Stomach smooth muscle (tissue), 2 donors: ENCODE results near the gene CASP1.

Experiments
- H3K27ac ChIP-seq: one replicate; pipeline ENCODE4 v1.7.0; 2013; ENCODE audit warnings: mild to moderate bottlenecking, low read length, inconsistent platforms
- H3K27me3 ChIP-seq, 2 donors: one replicate each; pipeline ENCODE4 v1.7.0; 2013; ENCODE audit warnings: low read length in 2 of 2; ENCODE audit not compliant: insufficient read depth in 2 of 2, control insufficient read depth in 1 of 2
- H3K36me3 ChIP-seq, 2 donors: one replicate each; pipeline ENCODE4 v1.7.0; 2013; ENCODE audit warnings: low read length in 2 of 2; ENCODE audit not compliant: control insufficient read depth in 2 of 2, insufficient read depth in 2 of 2
- H3K4me1 ChIP-seq: one replicate; pipeline ENCODE4 v1.7.0; 2013; ENCODE audit warnings: low read length; ENCODE audit not compliant: control insufficient read depth, insufficient read depth
- H3K4me3 ChIP-seq, 2 donors: one replicate each; pipeline ENCODE4 v1.7.0; 2013; ENCODE audit warnings: low read length in 2 of 2
- H3K9ac ChIP-seq, 2 donors: one replicate each; pipeline ENCODE4 v1.7.0; 2013; ENCODE audit warnings: low read length in 2 of 2, mild to moderate bottlenecking in 1 of 2
- H3K9me3 ChIP-seq, 2 donors: one replicate each; pipeline ENCODE4 v1.7.0; 2013; ENCODE audit warnings: low read length in 2 of 2; ENCODE audit not compliant: control insufficient read depth in 2 of 2
- donor health status: healthy.
- donor health status: Pancreatic carcinoma.

Gene CASP1

GRCh38 chr11:105007463-105007862, 27.5 kb downstream of the CASP1 start:
- no peak overlapping the region for H3K4me3 ChIP-seq
- H3K9ac ChIP-seq: no peak overlapping the region
- H3K4me1 ChIP-seq: no peaks in the 10 kb centered on the region
- no peaks in the 10 kb centered on the region for H3K27me3 ChIP-seq
- no peaks in the 10 kb centered on the region for H3K9me3 ChIP-seq
- no peak overlapping the region for H3K27ac ChIP-seq
- no peaks in the 10 kb centered on the region for H3K36me3 ChIP-seq

GRCh38 chr11:105005451-105005845, 29.5 kb downstream of the CASP1 start:
- Histone ChIP-seq H3K27ac (no peak overlapping the region), H3K36me3 (no peaks in the 10 kb centered on the region), H3K4me3 (no peak overlapping the region), H3K9me3 (no peaks in the 10 kb centered on the region), H3K27me3 (no peaks in the 10 kb centered on the region), H3K4me1 (no peaks in the 10 kb centered on the region), H3K9ac (no peak overlapping the region)

- no peaks in the 10 kb centered on the region for H3K4me1 ChIP-seq
- no peak overlapping the region for H3K9ac ChIP-seq
- no peaks in the 10 kb centered on the region for H3K9me3 ChIP-seq
- H3K27ac ChIP-seq: no peak overlapping the region
- no peaks in the 10 kb centered on the region for H3K36me3 ChIP-seq
- H3K4me3 ChIP-seq: no peak overlapping the region
- H3K27me3 ChIP-seq: no peaks in the 10 kb centered on the region
These were observed 30.9 kb downstream of the CASP1 start for GRCh38 chr11:105004021-105004420.

GRCh38 chr11:105003151-105003550, 31.8 kb downstream of the CASP1 start:
- Histone ChIP-seq H3K4me3 (no peak overlapping the region), H3K9ac (no peak overlapping the region), H3K9me3 (no peaks in the 10 kb centered on the region), H3K27ac (no peak overlapping the region), H3K36me3 (no peaks in the 10 kb centered on the region), H3K4me1 (no peaks in the 10 kb centered on the region), H3K27me3 (no peaks in the 10 kb centered on the region)

- no peaks in the 10 kb centered on the region for H3K27me3 ChIP-seq
- no peaks in the 10 kb centered on the region for H3K36me3 ChIP-seq
- H3K9me3 ChIP-seq: no peaks in the 10 kb centered on the region
- H3K4me1 ChIP-seq: no peaks in the 10 kb centered on the region
- H3K4me3 ChIP-seq: no peak overlapping the region
- H3K27ac ChIP-seq: no peak overlapping the region
- no peak overlapping the region for H3K9ac ChIP-seq
These were observed 34.1 kb downstream of the CASP1 start for GRCh38 chr11:105000797-105001196.

- Histone ChIP-seq H3K9me3 (no peaks in the 10 kb centered on the region), H3K36me3 (no peaks in the 10 kb centered on the region), H3K4me1 (no peaks in the 10 kb centered on the region), H3K27me3 (no peaks in the 10 kb centered on the region), H3K9ac (no peak overlapping the region), H3K4me3 (no peak overlapping the region), H3K27ac (no peak overlapping the region)
These were observed 34.8 kb downstream of the CASP1 start for GRCh38 chr11:105000167-105000566.

GRCh38 chr11:104999721-105000120, 35.2 kb downstream of the CASP1 start:
- Histone ChIP-seq H3K4me3 (no peak overlapping the region), H3K27me3 (no peaks in the 10 kb centered on the region), H3K9ac (no peak overlapping the region), H3K4me1 (no peaks in the 10 kb centered on the region), H3K27ac (no peak overlapping the region), H3K9me3 (no peaks in the 10 kb centered on the region), H3K36me3 (no peaks in the 10 kb centered on the region)

- Histone ChIP-seq H3K9me3 (no peaks in the 10 kb centered on the region), H3K36me3 (no peaks in the 10 kb centered on the region), H3K27me3 (no peaks in the 10 kb centered on the region), H3K27ac (no peak overlapping the region), H3K4me1 (no peaks in the 10 kb centered on the region), H3K9ac (no peak overlapping the region), H3K4me3 (no peak overlapping the region)
These were observed 37.7 kb downstream of the CASP1 start for GRCh38 chr11:104997288-104997687.

GRCh38 chr11:104995001-104995408, 39.9 kb downstream of the CASP1 start:
- Histone ChIP-seq H3K4me1 (no peaks in the 10 kb centered on the region), H3K27me3 (no peaks in the 10 kb centered on the region), H3K4me3 (no peak overlapping the region), H3K9ac (no peak overlapping the region), H3K36me3 (no peaks in the 10 kb centered on the region), H3K9me3 (no peaks in the 10 kb centered on the region), H3K27ac (no peak overlapping the region)

- Histone ChIP-seq H3K27ac (no peak overlapping the region), H3K4me3 (no peak overlapping the region)
These were observed 42.2 kb downstream of the CASP1 start for GRCh38 chr11:104992781-104993180.

GRCh38 chr11:104991994-104992393, 43.0 kb downstream of the CASP1 start:
- no peaks in the 10 kb centered on the region for H3K27me3 ChIP-seq
- H3K9me3 ChIP-seq: peaks cover 0 to under 1% of the 10 kb centered on the region in 2 donors

More at GRCh38 chr11:104992781-104993180, 42.2 kb downstream of the CASP1 start:
- Histone ChIP-seq H3K36me3 (no peaks in the 10 kb centered on the region), H3K9me3 (no peaks in the 10 kb centered on the region), H3K4me1 (no peaks in the 10 kb centered on the region), H3K27me3 (no peaks in the 10 kb centered on the region), H3K9ac (no peak overlapping the region)

More at GRCh38 chr11:104991994-104992393, 43.0 kb downstream of the CASP1 start:
- no peak overlapping the region for H3K27ac ChIP-seq
- H3K9ac ChIP-seq: no peak overlapping the region
- no peak overlapping the region for H3K4me3 ChIP-seq
- H3K4me1 ChIP-seq: no peaks in the 10 kb centered on the region
- no peaks in the 10 kb centered on the region for H3K36me3 ChIP-seq
